Right cardiac atrium (tissue), 5 donors: Measurements from ENCODE around the gene PDE11A. TPM values are rescaled to one million over a fixed set of nuclear protein-coding genes. Genes with fewer than 3 reads are reported as not detected.

ENCODE experiments used
- ATAC-seq, 2 donors: fragments of 200-7000 bp; cut with Tn5 transposase; one replicate each; pipeline versions ENCODE4 v1.8.0 to v1.9.1; 2020; ENCODE audit warnings: moderate library complexity in 2 of 2, mild to moderate bottlenecking in 1 of 2
- DNase-seq, 3 donors: peaks; one replicate each; pipeline ENCODE4 v3.0.0-alpha.2; 2020
- H3K27ac ChIP-seq: one replicate; pipeline ENCODE4 v1.5.1; 2013; ENCODE audit warnings: mild to moderate bottlenecking, low read length, control low read depth, moderate library complexity
- H3K27me3 ChIP-seq: one replicate; pipeline ENCODE4 v1.6.1; 2013; ENCODE audit not compliant: control insufficient read depth, insufficient read depth
- H3K4me1 ChIP-seq: one replicate; pipeline ENCODE4 v1.6.1; 2013; ENCODE audit warnings: low read length; ENCODE audit not compliant: control insufficient read depth, insufficient read depth
- H3K4me3 ChIP-seq: one replicate; pipeline ENCODE4 v1.5.1; 2013; ENCODE audit warnings: low read length, control low read depth
- H3K9me3 ChIP-seq: one replicate; pipeline ENCODE4 v1.6.1; 2013; ENCODE audit warnings: low read length; ENCODE audit not compliant: control insufficient read depth
- WGBS: extraction: QIAGEN DNeasy Blood & Tissue Kit; methylation state at CpG from one replicate; pipeline ENCODE4 v1.1.7; 2013; 5-methylcytosine and 5-hydroxymethylcytosine counted together
- intact Hi-C, 4 donors: fragments of 100-400 bp; cut with DNase I; formaldehyde crosslinking; loops; one replicate each; pipeline versions ENCODE4 v1.11.0 to v1.14.0; 2022 to 2023
- polyA plus RNA-seq: library from polyadenylated mRNA; stranded (reverse); fragments of 200-250 nt; gene quantifications from one replicate; pipeline ENCODE4 v1.2.3, GENCODE V29; 2013
- total RNA-seq, 4 donors: library from RNA; stranded (reverse); fragmentation: NEBNext Ultra II Directional; extraction: Animal tissue kit (Norgen Biotek cat#: 25700); gene quantifications; one replicate each; pipeline ENCODE4 v1.2.1, GENCODE V29; 2021
- donor health status: healthy with polysubstance abuse.
- donor health status: DM: no; HTN: yes; CAD: no.
- donor health status: DM: no; HTN: no; CAD: no.
- donor health status: DM: no; HTN: yes; CAD: no; lungs with severe emphysema.
- donor health status: DM: yes; HTN: yes; CAD: no.

PDE11A gene
- total and polyA plus RNA-seq, 5 donors: 0.08 to 0.63 (median 0.18) TPM

GRCh38 chr2:177782613-177783012 lies 290.0 kb downstream of the PDE11A start:
- Histone ChIP-seq H3K4me3 (no peak overlapping the region), H3K27me3 (no peaks in the 10 kb centered on the region), H3K9me3 (no peaks in the 10 kb centered on the region), H3K4me1 (no peaks in the 10 kb centered on the region), H3K27ac (no peak overlapping the region)
- intact Hi-C loops: no loop called here
- ATAC-seq: no peak
- DNase-seq: no peak

GRCh38 chr2:177778472-177778871 lies 294.1 kb downstream of the PDE11A start:
- H3K27me3 ChIP-seq: no peaks in the 10 kb centered on the region
- H3K9me3 ChIP-seq: no peaks in the 10 kb centered on the region
- H3K4me3 ChIP-seq: no peak overlapping the region
- intact Hi-C loops: no loop called here
- 86% methylated on average over 5 of the region's 5 CpGs for WGBS
- H3K27ac ChIP-seq: no peak overlapping the region
- ATAC-seq (no peak), DNase-seq (no peak)
- no peaks in the 10 kb centered on the region for H3K4me1 ChIP-seq

- intact Hi-C loops: no loop called here
- no peak for ATAC-seq
- no peak for DNase-seq
- no peaks in the 10 kb centered on the region for H3K4me1 ChIP-seq
- no peaks in the 10 kb centered on the region for H3K9me3 ChIP-seq
- H3K4me3 ChIP-seq: no peak overlapping the region
- no peak overlapping the region for H3K27ac ChIP-seq
- no peaks in the 10 kb centered on the region for H3K27me3 ChIP-seq
Measured at GRCh38 chr2:177772529-177772928, 300.0 kb downstream of the PDE11A start.

- Histone ChIP-seq H3K27me3 (no peaks in the 10 kb centered on the region), H3K27ac (no peak overlapping the region), H3K9me3 (no peaks in the 10 kb centered on the region), H3K4me1 (no peaks in the 10 kb centered on the region), H3K4me3 (no peak overlapping the region)
- ATAC-seq: no peak
- intact Hi-C loops: no loop called here
- WGBS: 80% methylated on average over 3 of the region's 3 CpGs
- no peak for DNase-seq
Measured at GRCh38 chr2:177771191-177771590, 301.4 kb downstream of the PDE11A start.

- DNase-seq (no peak), ATAC-seq (no peak)
- 90% methylated on average over 2 of the region's 2 CpGs for WGBS
- Histone ChIP-seq H3K27me3 (no peaks in the 10 kb centered on the region), H3K4me3 (no peak overlapping the region), H3K27ac (no peak overlapping the region), H3K4me1 (no peaks in the 10 kb centered on the region), H3K9me3 (no peaks in the 10 kb centered on the region)
- intact Hi-C loops: loop anchor here in 2 of 4 donors (10.0 kb wide), 1 partner anchor 433 kb away; no protein-coding TSS in a partner anchor
Measured at GRCh38 chr2:177767768-177768167, 304.8 kb downstream of the PDE11A start.

- WGBS: 91% methylated on average over 2 of the region's 2 CpGs
- ATAC-seq: no peak
- Histone ChIP-seq H3K27me3 (no peaks in the 10 kb centered on the region), H3K9me3 (no peaks in the 10 kb centered on the region), H3K27ac (no peak overlapping the region), H3K4me1 (no peaks in the 10 kb centered on the region), H3K4me3 (no peak overlapping the region)
- DNase-seq: no peak
- intact Hi-C loops: loop anchor here in 2 of 4 donors (10.0 kb wide), 1 partner anchor 431 kb away; no protein-coding TSS in a partner anchor
Measured at GRCh38 chr2:177765698-177766097, 306.9 kb downstream of the PDE11A start.

GRCh38 chr2:177763531-177764265 lies 308.9 kb downstream of the PDE11A start:
- WGBS: 22% methylated on average over 14 of the region's 14 CpGs
- Histone ChIP-seq H3K4me3 (no peak overlapping the region), H3K27ac (no peak overlapping the region), H3K4me1 (no peaks in the 10 kb centered on the region), H3K9me3 (no peaks in the 10 kb centered on the region), H3K27me3 (no peaks in the 10 kb centered on the region)
- intact Hi-C loops: loop anchor here in 2 of 4 donors (10.0 kb wide), 1 partner anchor 429 kb away; no protein-coding TSS in a partner anchor
- peak; percentile 76 to 85 (median 83) for DNase-seq
- ATAC-seq: peak; percentile 86 to 88

GRCh38 chr2:177759443-177759842 lies 313.1 kb downstream of the PDE11A start:
- no peaks in the 10 kb centered on the region for H3K27me3 ChIP-seq
- intact Hi-C loops: loop anchor here in 3 of 4 donors (10.0 kb wide), 2 partner anchors 425 to 595 kb away; no protein-coding TSS in a partner anchor
- H3K4me3 ChIP-seq: no peak overlapping the region
- DNase-seq (no peak), ATAC-seq (no peak)
- no peak overlapping the region for H3K27ac ChIP-seq
- WGBS: 60% methylated on average over 3 of the region's 3 CpGs
- H3K9me3 ChIP-seq: no peaks in the 10 kb centered on the region
- no peaks in the 10 kb centered on the region for H3K4me1 ChIP-seq

- Histone ChIP-seq H3K4me1 (no peaks in the 10 kb centered on the region), H3K9me3 (no peaks in the 10 kb centered on the region), H3K27me3 (no peaks in the 10 kb centered on the region), H3K27ac (no peak overlapping the region), H3K4me3 (no peak overlapping the region)
- ATAC-seq (peak in 1 of 2 donors; percentile 32), DNase-seq (peak in 2 of 3 donors; percentile 44 to 60)
- intact Hi-C loops: loop anchor here in 3 of 4 donors (10.0 kb wide), 2 partner anchors 424 to 594 kb away; no protein-coding TSS in a partner anchor
- WGBS: 29% methylated on average over 11 of the region's 11 CpGs
Measured at GRCh38 chr2:177758591-177759371, 313.8 kb downstream of the PDE11A start.

GRCh38 chr2:177756336-177756735 lies 316.2 kb downstream of the PDE11A start:
- H3K4me1 ChIP-seq: peaks cover 2% of the 10 kb centered on the region
- intact Hi-C loops: loop anchor here in 3 of 4 donors (10.0 kb wide), 2 partner anchors 422 to 592 kb away; no protein-coding TSS in a partner anchor
- H3K27ac ChIP-seq: no peak overlapping the region
- WGBS: 90% methylated on average over 4 of the region's 4 CpGs
- DNase-seq: no peak
- no peak for ATAC-seq
- no peaks in the 10 kb centered on the region for H3K9me3 ChIP-seq
- H3K4me3 ChIP-seq: no peak overlapping the region
- H3K27me3 ChIP-seq: no peaks in the 10 kb centered on the region

- ATAC-seq (peak; percentile 54 to 71), DNase-seq (no peak)
Measured at GRCh38 chr2:177754492-177754873, 318.1 kb downstream of the PDE11A start.

More at GRCh38 chr2:177754492-177754873, 318.1 kb downstream of the PDE11A start:
- H3K27me3 ChIP-seq: no peaks in the 10 kb centered on the region
- H3K4me1 ChIP-seq: peaks cover 2% of the 10 kb centered on the region
- H3K4me3 ChIP-seq: no peak overlapping the region
- WGBS: 24% methylated on average over 4 of the region's 4 CpGs
- intact Hi-C loops: loop anchor here in 3 of 4 donors (10.0 kb wide), 2 partner anchors 420 to 590 kb away; no protein-coding TSS in a partner anchor
- peak overlapping the region; percentile 62 for H3K27ac ChIP-seq
- H3K9me3 ChIP-seq: no peaks in the 10 kb centered on the region
